NCI-H128 (cell line): ENCODE results near the gene SYT5.
"Not testable (repeated sequence)": the region's sequence is repeated elsewhere in the genome, so short reads cannot be mapped to it uniquely, and the experiment has no call there.

Source experiments
- DNase-seq: peaks from one replicate; lab custom pipeline; 2025; ENCODE audit not compliant: unreplicated experiment; lab: John Stamatoyannopoulos, UW

SYT5 gene

GRCh38 chr19:55208880-55209692 lies 29.0 kb upstream of the SYT5 start, which contains the start of gene PTPRH:
PTPRH (minus strand) TSS chr19:55209501; CDS start chr19:55209433, 68 bp downstream.
- DNase-seq = no peak

GRCh38 chr19:55206664-55207500 lies 26.8 kb upstream of the SYT5 start:
- DNase-seq = peak; percentile 24

- not testable (repeated sequence) for DNase-seq
These were observed 22.1 kb upstream of the SYT5 start for GRCh38 chr19:55202199-55202598.

GRCh38 chr19:55199620-55200204 lies 19.6 kb upstream of the SYT5 start:
- no peak for DNase-seq

GRCh38 chr19:55198651-55199050 lies 18.6 kb upstream of the SYT5 start:
- DNase-seq = no peak

- no peak for DNase-seq
These were observed 17.4 kb upstream of the SYT5 start for GRCh38 chr19:55197528-55197927.

- no peak for DNase-seq
These were observed 16.7 kb upstream of the SYT5 start for GRCh38 chr19:55196803-55197202.

GRCh38 chr19:55193481-55193880 lies 13.4 kb upstream of the SYT5 start:
- no peak for DNase-seq

GRCh38 chr19:55189403-55189835 lies 9.3 kb upstream of the SYT5 start:
- DNase-seq = no peak

- no peak for DNase-seq
These were observed 8.5 kb upstream of the SYT5 start for GRCh38 chr19:55188625-55189024.

GRCh38 chr19:55186080-55186479 lies 6.0 kb upstream of the SYT5 start:
- no peak for DNase-seq

- DNase-seq = no peak
These were observed 1.7 kb upstream of the SYT5 start for GRCh38 chr19:55181740-55182139.

GRCh38 chr19:55178781-55179599 lies 1.1 kb downstream of the SYT5 start:
- peak; percentile 82 for DNase-seq

GRCh38 chr19:55176076-55176475 lies 4.0 kb downstream of the SYT5 start:
- no peak for DNase-seq

GRCh38 chr19:55175117-55175867 lies 4.8 kb downstream of the SYT5 start:
- DNase-seq = no peak

- no peak for DNase-seq
These were observed 5.5 kb downstream of the SYT5 start for GRCh38 chr19:55174425-55175116.

GRCh38 chr19:55173714-55174409 lies 6.2 kb downstream of the SYT5 start:
- no peak for DNase-seq

- DNase-seq = no peak
These were observed 6.8 kb downstream of the SYT5 start for GRCh38 chr19:55173186-55173713.

GRCh38 chr19:55172741-55173140 lies 7.3 kb downstream of the SYT5 start:
- no peak for DNase-seq
